Measurements from ENCODE around the gene COMT. TPM values are rescaled to one million over a fixed set of nuclear protein-coding genes. Genes with fewer than 3 reads are reported as not detected.

The COMT gene
- total RNA-seq, 1 experiment from 2014 or later = 30.8 TPM

- DNase-seq (ENCODE audit: low spot score) (no peak), ATAC-seq (no peak)
- TF ChIP-seq TCF7 (CRISPR knock-in tag; IDR thresholded peaks at IDR 0.05; ENCODE audit: low read depth) = no peak
- ChIA-PET CTCF (interaction anchor here (1.0 to 2.6 kb wide), 8 partner anchors 10 to 285 kb away, joined by 4 to 11 read pairs (median 6); partner anchors contain the start of gene TANGO2), POLR2A (no interaction called here)
- H3K9me3 Mint-ChIP-seq = no peaks in the 10 kb centered on the region
- no peaks in the 10 kb centered on the region for H3K36me3 Mint-ChIP-seq
- H3K27ac Mint-ChIP-seq = no peak overlapping the region
- H3K27me3 Mint-ChIP-seq (ENCODE audit: low read depth) = no peaks in the 10 kb centered on the region; the same call in 1 of the 2 replicates
- H3K4me1 Mint-ChIP-seq = peaks cover 31% of the 10 kb centered on the region
- H3K4me3 Mint-ChIP-seq = no peak overlapping the region
Measured at GRCh38 chr22:19964701-19965386, 23.3 kb downstream of the COMT start.

GRCh38 chr22:19965771-19966709 is 24.5 kb downstream of the COMT start:
- Mint-ChIP-seq H3K36me3 (peaks cover 5% of the 10 kb centered on the region; the same call in 1 of the 2 replicates), H3K4me1 (peaks cover 22% of the 10 kb centered on the region), H3K4me3 (no peak overlapping the region), H3K9me3 (no peaks in the 10 kb centered on the region), H3K27me3 (ENCODE audit: low read depth) (no peaks in the 10 kb centered on the region; the same call in 1 of the 2 replicates), H3K27ac (no peak overlapping the region)
- DNase-seq (ENCODE audit: low spot score) (peak; percentile 68), ATAC-seq (peak; percentile 25)
- ChIA-PET POLR2A (interaction anchor here (1.5 kb wide), 1 partner anchor 20 kb away, joined by 3 read pairs; no protein-coding TSS in a partner anchor), CTCF (interaction anchor here (0.5 to 2.6 kb wide), 17 partner anchors 9 to 1043 kb away, joined by 3 to 13 read pairs (median 4); partner anchors contain the start of genes TANGO2 and TRMT2A)
- TF ChIP-seq NR1H2 (CRISPR knock-in tag; IDR thresholded peaks at IDR 0.05) (no peak), GRHL2 (CRISPR knock-in tag; IDR thresholded peaks at IDR 0.05; ENCODE audit: insufficient replicate concordance, severe bottlenecking) (no peak), FOXP1 (CRISPR knock-in tag; IDR thresholded peaks at IDR 0.05; ENCODE audit: borderline replicate concordance) (no peak), FOXP4 (CRISPR knock-in tag; IDR thresholded peaks at IDR 0.05) (no peak), ATF1 (CRISPR knock-in tag; IDR thresholded peaks at IDR 0.05) (no peak), CTCF (IDR thresholded peaks at IDR 0.05) (peak; percentile 51; the same call in 1 of the 2 replicates)

- ATAC-seq (no peak), DNase-seq (ENCODE audit: low spot score) (no peak)
- Mint-ChIP-seq H3K27me3 (ENCODE audit: low read depth) (no peaks in the 10 kb centered on the region; the same call in 1 of the 2 replicates), H3K9me3 (no peaks in the 10 kb centered on the region), H3K36me3 (peaks cover 8% of the 10 kb centered on the region), H3K4me1 (peaks cover 20% of the 10 kb centered on the region), H3K27ac (peak overlapping the region; percentile 75), H3K4me3 (no peak overlapping the region)
- ChIA-PET CTCF (interaction anchor here (0.6 to 2.6 kb wide), 12 partner anchors 8 to 1044 kb away, joined by 3 to 13 read pairs (median 4); partner anchors contain the start of genes TANGO2 and TRMT2A), POLR2A (interaction anchor here (1.5 kb wide), 1 partner anchor 19 kb away, joined by 3 read pairs; no protein-coding TSS in a partner anchor)
- TF ChIP-seq ZBTB43 (CRISPR knock-in tag; IDR thresholded peaks at IDR 0.05) = no peak
- no peak for TF ChIP-seq NR2C2 (CRISPR knock-in tag; IDR thresholded peaks at IDR 0.05)
- no peak for TF ChIP-seq ZNF671 (CRISPR knock-in tag; IDR thresholded peaks at IDR 0.05)
- no peak for TF ChIP-seq ZNF263 (CRISPR knock-in tag; IDR thresholded peaks at IDR 0.05; ENCODE audit: low read depth)
- TF ChIP-seq GRHL2 (CRISPR knock-in tag; IDR thresholded peaks at IDR 0.05; ENCODE audit: insufficient replicate concordance, severe bottlenecking) = no peak
- TF ChIP-seq SP1 (CRISPR knock-in tag; conservative IDR thresholded peaks at IDR 0.05) = no peak
- no peak for TF ChIP-seq ZMAT4 (CRISPR knock-in tag; IDR thresholded peaks at IDR 0.05)
- TF ChIP-seq MLX (CRISPR knock-in tag; IDR thresholded peaks at IDR 0.05) = no peak
- no peak for TF ChIP-seq KAT7 (CRISPR knock-in tag; IDR thresholded peaks at IDR 0.05; ENCODE audit: borderline replicate concordance)
- no peak for TF ChIP-seq CREB1 (CRISPR knock-in tag; IDR thresholded peaks at IDR 0.05)
Measured at GRCh38 chr22:19966908-19967750, 25.6 kb downstream of the COMT start.

Data from WTC11 (cell line).